H1 (cell line): ENCODE measurements around the gene VWF.

ENCODE experiments used
- ATF2 ChIP-seq: IDR thresholded peaks from 2 replicates; pipeline ENCODE4 v1.6.1; 2012; ENCODE audit warnings: low read length, inconsistent platforms
- CHD2 ChIP-seq: IDR thresholded peaks from 2 replicates; pipeline ENCODE4 v1.6.1; 2012; ENCODE audit warnings: low read length, improper control_type of control experiment
- CREB1 ChIP-seq: IDR thresholded peaks from 2 replicates; pipeline ENCODE4 v1.6.1; 2012; ENCODE audit warnings: inconsistent platforms
- RAD21 ChIP-seq, 2 experiments: IDR thresholded peaks in 1 of 2; conservative IDR thresholded peaks in 1 of 2; 2 replicates each; pipeline ENCODE4 v1.6.1; 2011; ENCODE audit warnings: low read depth in 2 of 2, low read length in 2 of 2, improper control_type of control experiment in 1 of 2, inconsistent platforms in 1 of 2, mild to moderate bottlenecking in 1 of 2, moderate library complexity in 1 of 2
- SIRT6 ChIP-seq: IDR thresholded peaks from one replicate; pipeline ENCODE4 v1.7.1; 2012; ENCODE audit warnings: low read length, inconsistent platforms
- SUZ12 ChIP-seq: fragments of 200-600 bp; sonication (generic); IDR thresholded peaks from 2 replicates; pipeline ENCODE4 v1.6.1; 2012; ENCODE audit warnings: mild to moderate bottlenecking, inconsistent platforms, low read length, moderate library complexity, mixed read lengths
- TF ChIP-seq, protein P1 (sequence below), 3 experiments: IDR thresholded peaks; 1 replicate in 2 of 3; 2 replicates in 1 of 3; pipeline versions ENCODE4 v1.5.1 to v1.6.1; 2011; ENCODE audit warnings: low read length in 3 of 3, mild to moderate bottlenecking in 3 of 3, inconsistent platforms in 2 of 3, low read depth in 1 of 3, moderate library complexity in 1 of 3; ENCODE audit not compliant: insufficient read depth in 1 of 3; ENCODE audit errors: control extremely low read depth in 1 of 3

- TF ChIP-seq, protein P1, sequence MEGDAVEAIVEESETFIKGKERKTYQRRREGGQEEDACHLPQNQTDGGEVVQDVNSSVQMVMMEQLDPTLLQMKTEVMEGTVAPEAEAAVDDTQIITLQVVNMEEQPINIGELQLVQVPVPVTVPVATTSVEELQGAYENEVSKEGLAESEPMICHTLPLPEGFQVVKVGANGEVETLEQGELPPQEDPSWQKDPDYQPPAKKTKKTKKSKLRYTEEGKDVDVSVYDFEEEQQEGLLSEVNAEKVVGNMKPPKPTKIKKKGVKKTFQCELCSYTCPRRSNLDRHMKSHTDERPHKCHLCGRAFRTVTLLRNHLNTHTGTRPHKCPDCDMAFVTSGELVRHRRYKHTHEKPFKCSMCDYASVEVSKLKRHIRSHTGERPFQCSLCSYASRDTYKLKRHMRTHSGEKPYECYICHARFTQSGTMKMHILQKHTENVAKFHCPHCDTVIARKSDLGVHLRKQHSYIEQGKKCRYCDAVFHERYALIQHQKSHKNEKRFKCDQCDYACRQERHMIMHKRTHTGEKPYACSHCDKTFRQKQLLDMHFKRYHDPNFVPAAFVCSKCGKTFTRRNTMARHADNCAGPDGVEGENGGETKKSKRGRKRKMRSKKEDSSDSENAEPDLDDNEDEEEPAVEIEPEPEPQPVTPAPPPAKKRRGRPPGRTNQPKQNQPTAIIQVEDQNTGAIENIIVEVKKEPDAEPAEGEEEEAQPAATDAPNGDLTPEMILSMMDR (IDR thresholded peaks at IDR 0.05; ENCODE audit: control extremely low read depth in 1 of 3, insufficient read depth in 1 of 3, low read depth in 1 of 3, low read length in 3 of 3) = no peak
- no peak for TF ChIP-seq SIRT6
- no peak for TF ChIP-seq SUZ12
- no peak for TF ChIP-seq CREB1
- no peak for TF ChIP-seq ATF2
- TF ChIP-seq RAD21 (IDR thresholded peaks at IDR 0.05 in 1 of 2, conservative IDR thresholded peaks at IDR 0.05 in 1 of 2; ENCODE audit: low read depth in 2 of 2, low read length in 2 of 2) = no peak
- TF ChIP-seq CHD2 = no peak
Observed at GRCh38 chr12:6166808-6167207, 42.3 kb upstream of the VWF start.
